G401 (cell line): ENCODE data around the gene FKBP11. TPM values are rescaled to one million over a fixed set of nuclear protein-coding genes. Genes with fewer than 3 reads are reported as not detected.
"Not testable (repeated sequence)": the region's sequence is repeated elsewhere in the genome, so short reads cannot be mapped to it uniquely, and the experiment has no call there.

Experiments used
- DNase-seq: peaks from one replicate; pipeline ENCODE4 v3.0.0-alpha.2; 2015; ENCODE audit warnings: low spot score
- in situ Hi-C: cut with HindIII; loops from 2 replicates; pipeline ENCODE4 v1.10.0; 2016; ENCODE audit warnings: low sequenced_read_pairs, mixed read lengths
- total RNA-seq: library from RNA; depleted of rRNA; stranded (reverse); fragments of >200 nt; shearing (Covaris generic); gene quantifications from 2 replicates; pipeline ENCODE4 v1.2.3, GENCODE V29; 2014; rRNA removed

FKBP11 gene
- total RNA-seq, 1 experiment from 2014 or later = 2.8 TPM

- in situ Hi-C loops = no loop called here
- no peak for DNase-seq
These were observed 46.7 kb downstream of the FKBP11 start for GRCh38 chr12:48878548-48878947.

- in situ Hi-C loops = no loop called here
- no peak for DNase-seq
These were observed 49.3 kb downstream of the FKBP11 start for GRCh38 chr12:48875944-48876515.

GRCh38 chr12:48873534-48873933 lies 51.8 kb downstream of the FKBP11 start:
- in situ Hi-C loops, DNase-seq: not testable (repeated sequence)

GRCh38 chr12:48873096-48873495 lies 52.2 kb downstream of the FKBP11 start:
- in situ Hi-C loops = no loop called here
- no peak for DNase-seq

Other genes starting within 250 kb of the FKBP11 start
- 86.2 and 122 TPM in 2 replicates for gene KANSL2, start 243.3 kb downstream of the FKBP11 start, total RNA-seq
- 17.5 and 29.7 TPM in 2 replicates for gene CCNT1, start 208.8 kb downstream of the FKBP11 start, total RNA-seq
- gene ADCY6, start 136.4 kb downstream of the FKBP11 start, total RNA-seq = 23.1 and 29.8 TPM in 2 replicates
- 2.9 and 17.2 TPM in 2 replicates for gene CACNB3, start 107.0 kb downstream of the FKBP11 start, total RNA-seq
- 73.4 and 87.1 TPM in 2 replicates for gene DDX23, start 73.3 kb downstream of the FKBP11 start, total RNA-seq
- gene RND1, start 59.6 kb downstream of the FKBP11 start, total RNA-seq = 0.88 and 1.9 TPM in 2 replicates
- 118 and 141 TPM in 2 replicates for gene ARF3, start 32.0 kb upstream of the FKBP11 start, total RNA-seq
- 3.9 and 10.1 TPM in 2 replicates for gene WNT10B, start 46.2 kb upstream of the FKBP11 start, total RNA-seq
- gene WNT1, start 52.8 kb upstream of the FKBP11 start, total RNA-seq = not detected in 2 replicates
- gene DDN, start 73.9 kb upstream of the FKBP11 start, total RNA-seq = 2.3 and 5.2 TPM in 2 replicates
- 63.5 and 71.2 TPM in 2 replicates for gene PRKAG1, start 93.3 kb upstream of the FKBP11 start, total RNA-seq
- 13.8 and 18.6 TPM in 2 replicates for gene KMT2D, start 135.3 kb upstream of the FKBP11 start, total RNA-seq
- gene RHEBL1, start 144.5 kb upstream of the FKBP11 start, total RNA-seq = 2.5 and 3.5 TPM in 2 replicates
- 0.06 TPM in 1 of 2 replicates, not detected in the other for gene DHH, start 169.3 kb upstream of the FKBP11 start, total RNA-seq
- gene LMBR1L, start 185.4 kb upstream of the FKBP11 start, total RNA-seq = 26.8 and 40.8 TPM in 2 replicates
- gene TUBA1B, start 205.9 kb upstream of the FKBP11 start, total RNA-seq = 2,974 and 3,054 TPM in 2 replicates